NCI-H524 (cell line): Measurements from ENCODE around the gene ZBTB17.
"Not testable (repeated sequence)": the region's sequence is repeated elsewhere in the genome, so short reads cannot be mapped to it uniquely, and the experiment has no call there.

Experiments used
- DNase-seq, 2 experiments: peaks; one replicate each; lab custom pipeline; 2025; lab: John Stamatoyannopoulos, UW

The ZBTB17 gene

GRCh38 chr1:15935056-15935950, 40.6 kb downstream of the ZBTB17 start:
- DNase-seq, result no peak

GRCh38 chr1:15934211-15935055, 41.5 kb downstream of the ZBTB17 start:
- DNase-seq, result no peak

- DNase-seq, result no peak
Observed at GRCh38 chr1:15933684-15934083, 42.2 kb downstream of the ZBTB17 start.

GRCh38 chr1:15932612-15933011, 43.3 kb downstream of the ZBTB17 start:
- no peak for DNase-seq

- DNase-seq, result no peak
Observed at GRCh38 chr1:15931884-15932283, 44.0 kb downstream of the ZBTB17 start.

- no peak for DNase-seq
Observed at GRCh38 chr1:15931401-15931800, 44.5 kb downstream of the ZBTB17 start.

- no peak for DNase-seq
Observed at GRCh38 chr1:15928971-15929965, 46.6 kb downstream of the ZBTB17 start.

- not testable (repeated sequence) for DNase-seq
Observed at GRCh38 chr1:15926448-15926847, 49.5 kb downstream of the ZBTB17 start.

- DNase-seq, result no peak
Observed at GRCh38 chr1:15923241-15923640, 52.7 kb downstream of the ZBTB17 start.

GRCh38 chr1:15918962-15919715, 56.8 kb downstream of the ZBTB17 start:
- DNase-seq, result no peak

- no peak for DNase-seq
Observed at GRCh38 chr1:15916916-15917315, 59.0 kb downstream of the ZBTB17 start.

- no peak for DNase-seq
Observed at GRCh38 chr1:15916417-15916816, 59.5 kb downstream of the ZBTB17 start.

- no peak for DNase-seq
Observed at GRCh38 chr1:15915991-15916390, 59.9 kb downstream of the ZBTB17 start.

- DNase-seq, result not testable (repeated sequence)
Observed at GRCh38 chr1:15913607-15914006, 62.3 kb downstream of the ZBTB17 start.

- no peak for DNase-seq
Observed at GRCh38 chr1:15911927-15912326, 64.0 kb downstream of the ZBTB17 start.

- no peak for DNase-seq
Observed at GRCh38 chr1:15911141-15911540, 64.8 kb downstream of the ZBTB17 start.

- DNase-seq, result no peak
Observed at GRCh38 chr1:15908597-15908996, 67.3 kb downstream of the ZBTB17 start.

- DNase-seq, result no peak
Observed at GRCh38 chr1:15902882-15903281, 73.0 kb downstream of the ZBTB17 start.

GRCh38 chr1:15900662-15901279, 75.1 kb downstream of the ZBTB17 start:
- no peak for DNase-seq

GRCh38 chr1:15899266-15899665, 76.6 kb downstream of the ZBTB17 start:
- DNase-seq, result no peak
